Testis (tissue), 2 donors: ENCODE data around the gene SERF1B.
"Not testable (repeated sequence)": the region's sequence is repeated elsewhere in the genome, so short reads cannot be mapped to it uniquely, and the experiment has no call there.

ENCODE experiments used
- CTCF ChIP-seq, 3 experiments: fragments of 450-650 bp in 2 of 3; fragments of 200-600 bp in 1 of 3; sonication (generic) in 1 of 3; IDR thresholded peaks; one replicate each; pipeline ENCODE4 v1.5.1; 2016 to 2019; ENCODE audit warnings: antibody characterized with exemption in 3 of 3, mild to moderate bottlenecking in 2 of 3, moderate library complexity in 1 of 3
- POLR2A ChIP-seq: fragments of 450-650 bp; IDR thresholded peaks from one replicate; pipeline ENCODE4 v1.6.1; 2017; ENCODE audit warnings: antibody characterized with exemption, mild to moderate bottlenecking, moderate library complexity

GRCh38 chr5:70041411-70041810 lies 16.4 kb downstream of the SERF1B start:
- TF ChIP-seq CTCF (IDR thresholded peaks at IDR 0.05); POLR2A: not testable (repeated sequence)
